Measurements from ENCODE around the gene COBLL1. TPM values are rescaled to one million over a fixed set of nuclear protein-coding genes. Genes with fewer than 3 reads are reported as not detected.
"Not testable (repeated sequence)": the region's sequence is repeated elsewhere in the genome, so short reads cannot be mapped to it uniquely, and the experiment has no call there.

COBLL1 gene
- polyA plus RNA-seq, 3 donors: 7.0 to 28.2 (median 27.1) TPM

GRCh38 chr2:164766954-164767320, 74.7 kb downstream of the COBLL1 start:
- WGBS, 3 donors: 75 to 87% (median 80%) methylated on average over 3 of the region's 3 CpGs
- H3K27ac ChIP-seq (ENCODE audit: low read depth, low read length): no peak overlapping the region

GRCh38 chr2:164766216-164766953, 75.2 kb downstream of the COBLL1 start:
- 82 to 93% (median 93%) methylated on average over 4 of the region's 4 CpGs for WGBS, 3 donors
- no peak overlapping the region for H3K27ac ChIP-seq (ENCODE audit: low read depth, low read length)

- 92 to 93% (median 93%) methylated on average over 3 of the region's 3 CpGs for WGBS, 3 donors
- H3K27ac ChIP-seq (ENCODE audit: low read depth, low read length): no peak overlapping the region
These were observed 76.6 kb downstream of the COBLL1 start for GRCh38 chr2:164764996-164765395.

- 86 to 96% (median 89%) methylated on average over 1 of the region's 1 CpG for WGBS, 3 donors
- no peak overlapping the region for H3K27ac ChIP-seq (ENCODE audit: low read depth, low read length)
These were observed 77.1 kb downstream of the COBLL1 start for GRCh38 chr2:164764474-164764873.

GRCh38 chr2:164763431-164763830, 78.2 kb downstream of the COBLL1 start:
- WGBS, 3 donors: 91 to 96% (median 93%) methylated on average over 5 of the region's 5 CpGs
- no peak overlapping the region for H3K27ac ChIP-seq (ENCODE audit: low read depth, low read length)

GRCh38 chr2:164761737-164762460, 79.7 kb downstream of the COBLL1 start:
- 61 to 90% (median 83%) methylated on average over 1 of the region's 1 CpG for WGBS, 3 donors
- no peak overlapping the region for H3K27ac ChIP-seq (ENCODE audit: low read depth, low read length)

- H3K27ac ChIP-seq (ENCODE audit: low read depth, low read length): not testable (repeated sequence)
- WGBS, 3 donors: 88 to 90% (median 88%) methylated on average over 9 of the region's 9 CpGs
These were observed 80.4 kb downstream of the COBLL1 start for GRCh38 chr2:164761201-164761600.

- no peak overlapping the region for H3K27ac ChIP-seq (ENCODE audit: low read depth, low read length)
- WGBS, 3 donors: 36 to 74% (median 37%) methylated on average over 2 of the region's 2 CpGs
These were observed 81.4 kb downstream of the COBLL1 start for GRCh38 chr2:164760179-164760578.

GRCh38 chr2:164757934-164758695, 83.5 kb downstream of the COBLL1 start:
- WGBS, 3 donors: 39 to 89% (median 77%) methylated on average over 2 of the region's 2 CpGs
- no peak overlapping the region for H3K27ac ChIP-seq (ENCODE audit: low read depth, low read length)

GRCh38 chr2:164756773-164757172, 84.8 kb downstream of the COBLL1 start:
- H3K27ac ChIP-seq (ENCODE audit: low read depth, low read length): no peak overlapping the region
- WGBS, 3 donors: 47 to 57% (median 52%) methylated on average over 2 of the region's 2 CpGs

- WGBS, 3 donors: 75 to 85% (median 80%) methylated on average over 2 of the region's 2 CpGs
- H3K27ac ChIP-seq (ENCODE audit: low read depth, low read length): no peak overlapping the region
These were observed 85.7 kb downstream of the COBLL1 start for GRCh38 chr2:164755952-164756351.

GRCh38 chr2:164754157-164755093, 87.2 kb downstream of the COBLL1 start:
- WGBS, 3 donors: 86 to 95% (median 90%) methylated on average over 10 of the region's 10 CpGs
- H3K27ac ChIP-seq (ENCODE audit: low read depth, low read length): no peak overlapping the region

- no peak overlapping the region for H3K27ac ChIP-seq (ENCODE audit: low read depth, low read length)
- 81 to 96% (median 91%) methylated on average over 1 of the region's 1 CpG for WGBS, 3 donors
These were observed 88.7 kb downstream of the COBLL1 start for GRCh38 chr2:164752956-164753355.

GRCh38 chr2:164747783-164748433, 93.7 kb downstream of the COBLL1 start:
- H3K27ac ChIP-seq (ENCODE audit: low read depth, low read length): no peak overlapping the region
- 52 to 63% (median 60%) methylated on average over 3 of the region's 3 CpGs for WGBS, 3 donors

- H3K27ac ChIP-seq (ENCODE audit: low read depth, low read length): no peak overlapping the region
These were observed 94.5 kb downstream of the COBLL1 start for GRCh38 chr2:164747140-164747539.

GRCh38 chr2:164746713-164747112, 94.9 kb downstream of the COBLL1 start:
- no peak overlapping the region for H3K27ac ChIP-seq (ENCODE audit: low read depth, low read length)
- 63 to 83% (median 71%) methylated on average over 1 of the region's 1 CpG for WGBS, 3 donors

More at GRCh38 chr2:164747140-164747539, 94.5 kb downstream of the COBLL1 start:
- WGBS, 3 donors: 94 to 100% (median 98%) methylated on average over 1 of the region's 1 CpG

- no peak overlapping the region for H3K27ac ChIP-seq (ENCODE audit: low read depth, low read length)
- 67 to 91% (median 89%) methylated on average over 5 of the region's 5 CpGs for whole genome bisulfite sequencing, 3 donors
These were observed 96.4 kb downstream of the COBLL1 start for GRCh38 chr2:164745012-164745797.

All from adipose tissue (tissue), 3 donors.